Hematopoietic multipotent progenitor cell treated with erythropoietin and hydrocortisone succinate and interleukin-3 and kit ligand, for 17 days (in vitro differentiated cells): ENCODE data around the gene LILRB1.
"Not testable (repeated sequence)": the region's sequence is repeated elsewhere in the genome, so short reads cannot be mapped to it uniquely, and the experiment has no call there.

Experiments used
- DNase-seq: peaks from one replicate; pipeline ENCODE4 v3.0.0-alpha.2; 2015; ENCODE audit warnings: low spot score

The LILRB1 gene

GRCh38 chr19:54630262-54630661 is at the start of gene LILRB1:
Gene LILRB1, plus strand, starts transcription at chr19:54630484. Its CDS starts 590 bp downstream, at chr19:54631074.
- not testable (repeated sequence) for DNase-seq

- no peak for DNase-seq
These were observed 43.9 kb upstream of the LILRB1 start for GRCh38 chr19:54586397-54586796.

- no peak for DNase-seq
These were observed 43.3 kb upstream of the LILRB1 start for GRCh38 chr19:54587026-54587425.

- DNase-seq: not testable (repeated sequence)
These were observed 36.8 kb upstream of the LILRB1 start, which contains the start of gene LILRA1 for GRCh38 chr19:54593445-54593844. Gene LILRA1, plus strand, starts transcription at chr19:54593632. Its CDS starts 613 bp downstream, at chr19:54594245.

GRCh38 chr19:54593931-54594626 is 36.2 kb upstream of the LILRB1 start:
- DNase-seq: not testable (repeated sequence)

- DNase-seq: no peak
These were observed 35.5 kb upstream of the LILRB1 start for GRCh38 chr19:54594737-54595136.

- DNase-seq: not testable (repeated sequence)
These were observed 34.4 kb upstream of the LILRB1 start for GRCh38 chr19:54595680-54596436.

GRCh38 chr19:54600212-54600611 is 30.1 kb upstream of the LILRB1 start:
- DNase-seq: no peak

- no peak for DNase-seq
These were observed 24.1 kb upstream of the LILRB1 start for GRCh38 chr19:54606230-54606629.

- no peak for DNase-seq
These were observed 23.1 kb upstream of the LILRB1 start for GRCh38 chr19:54606891-54607784.

GRCh38 chr19:54607785-54608150 is 22.5 kb upstream of the LILRB1 start:
- DNase-seq: no peak

- DNase-seq: no peak
These were observed 22.1 kb upstream of the LILRB1 start for GRCh38 chr19:54608205-54608604.

- DNase-seq: no peak
These were observed 21.5 kb upstream of the LILRB1 start for GRCh38 chr19:54608792-54609191.

GRCh38 chr19:54609356-54609791 is 20.9 kb upstream of the LILRB1 start:
- no peak for DNase-seq

- no peak for DNase-seq
These were observed 17.9 kb upstream of the LILRB1 start for GRCh38 chr19:54612428-54612827.

- no peak for DNase-seq
These were observed 15.6 kb upstream of the LILRB1 start for GRCh38 chr19:54614726-54615125.

- no peak for DNase-seq
These were observed 14.2 kb upstream of the LILRB1 start for GRCh38 chr19:54616057-54616456.

GRCh38 chr19:54616821-54617560 is 13.3 kb upstream of the LILRB1 start:
- DNase-seq: no peak

GRCh38 chr19:54620464-54620863 is 9.8 kb upstream of the LILRB1 start:
- DNase-seq: no peak

- DNase-seq: no peak
These were observed 7.9 kb upstream of the LILRB1 start for GRCh38 chr19:54622431-54622830.

- not testable (repeated sequence) for DNase-seq
These were observed 6.0 kb upstream of the LILRB1 start for GRCh38 chr19:54624234-54624633.
